SK-N-SH treated with all-trans-retinoic acid at 6 μM for 48 hours (cell line): ENCODE results near the gene SPATA33.

Source experiments
- ATAC-seq: fragments of 200-7000 bp; cut with Tn5 transposase; 3 replicates; pipeline ENCODE4 v1.9.1; 2020; ENCODE audit warnings: mild to moderate bottlenecking, moderate library complexity
- ARNTL ChIP-seq: fragments of 450-650 bp; formaldehyde crosslinking; IDR thresholded peaks from 2 replicates; pipeline ENCODE4 v1.5.0; 2020; ENCODE audit warnings: low read depth, mild to moderate bottlenecking, moderate library complexity, borderline replicate concordance
- BACH2 ChIP-seq: fragments of 250-450 bp; sonication (Bioruptor Pico); IDR thresholded peaks from 2 replicates; pipeline ENCODE4 v1.9.0; 2021; ENCODE audit warnings: mild to moderate bottlenecking, borderline replicate concordance
- CSDC2 ChIP-seq: fragments of 250-450 bp; sonication (Bioruptor Pico); IDR thresholded peaks from 2 replicates; pipeline ENCODE4 v1.5.0; 2020; ENCODE audit warnings: mild to moderate bottlenecking, moderate library complexity
- ESRRG ChIP-seq: fragments of 250-450 bp; sonication (Bioruptor Pico); IDR thresholded peaks from 2 replicates; pipeline ENCODE4 v1.6.1; 2021; ENCODE audit warnings: mild to moderate bottlenecking
- GLIS3 ChIP-seq: fragments of 250-450 bp; sonication (Bioruptor Pico); IDR thresholded peaks from 2 replicates; pipeline ENCODE4 v1.5.0; 2020; ENCODE audit warnings: mild to moderate bottlenecking, moderate library complexity
- OSR1 ChIP-seq: fragments of 250-450 bp; sonication (Bioruptor Pico); IDR thresholded peaks from 2 replicates; pipeline ENCODE4 v1.8.0; 2022; ENCODE audit warnings: moderate library complexity, mild to moderate bottlenecking, inconsistent platforms
- RARB ChIP-seq: fragments of 250-450 bp; sonication (Bioruptor Pico); IDR thresholded peaks from 2 replicates; pipeline ENCODE4 v1.8.0; 2021; ENCODE audit warnings: mild to moderate bottlenecking, moderate library complexity
- SNAI2 ChIP-seq: fragments of 250-450 bp; sonication (Bioruptor Pico); IDR thresholded peaks from 2 replicates; pipeline ENCODE4 v1.5.0; 2020; ENCODE audit warnings: mild to moderate bottlenecking, moderate library complexity
- TCF4 ChIP-seq: fragments of 250-450 bp; sonication (Bioruptor Pico); IDR thresholded peaks from 2 replicates; pipeline ENCODE4 v1.8.0; 2021; ENCODE audit warnings: mild to moderate bottlenecking, moderate library complexity, borderline replicate concordance
- TOX ChIP-seq: fragments of 250-450 bp; sonication (Bioruptor Pico); IDR thresholded peaks from 2 replicates; pipeline ENCODE4 v1.8.0; 2021; ENCODE audit warnings: mild to moderate bottlenecking, moderate library complexity, borderline replicate concordance
- ZC3H10 ChIP-seq: fragments of 250-450 bp; sonication (Bioruptor Pico); IDR thresholded peaks from 2 replicates; pipeline ENCODE4 v1.5.1; 2021; ENCODE audit warnings: mild to moderate bottlenecking, moderate library complexity
- ZFP3 ChIP-seq: fragments of 250-450 bp; sonication (Bioruptor Pico); IDR thresholded peaks from 2 replicates; pipeline ENCODE4 v1.5.0; 2020; ENCODE audit warnings: mild to moderate bottlenecking, moderate library complexity
- ZFP30 ChIP-seq: fragments of 450-650 bp; formaldehyde crosslinking; IDR thresholded peaks from 2 replicates; pipeline ENCODE4 v1.5.0; 2022; ENCODE audit warnings: mild to moderate bottlenecking, moderate library complexity
- ZNF565 ChIP-seq: fragments of 450-650 bp; formaldehyde crosslinking; conservative IDR thresholded peaks from 2 replicates; pipeline ENCODE4 v1.5.0; 2020; ENCODE audit warnings: low read depth, mild to moderate bottlenecking, moderate library complexity
- ZNF70 ChIP-seq: fragments of 450-650 bp; formaldehyde crosslinking; IDR thresholded peaks from 2 replicates; pipeline ENCODE4 v1.5.0; 2020; ENCODE audit warnings: mild to moderate bottlenecking, moderate library complexity
- ZNF8 ChIP-seq: fragments of 450-650 bp; formaldehyde crosslinking; IDR thresholded peaks from 2 replicates; pipeline ENCODE4 v1.5.0; 2020; ENCODE audit warnings: mild to moderate bottlenecking, moderate library complexity
- TF ChIP-seq, protein P1 (sequence below): fragments of 250-450 bp; sonication (Bioruptor Pico); IDR thresholded peaks from 2 replicates; pipeline ENCODE4 v1.5.1; 2020; ENCODE audit warnings: low read depth, mild to moderate bottlenecking, moderate library complexity
- TF ChIP-seq, protein P2 (sequence below): fragments of 250-450 bp; sonication (Bioruptor Pico); IDR thresholded peaks from 2 replicates; pipeline ENCODE4 v1.5.0; 2020; ENCODE audit warnings: mild to moderate bottlenecking, moderate library complexity
- TF ChIP-seq, protein P3 (sequence below): fragments of 250-450 bp; sonication (Bioruptor Pico); IDR thresholded peaks from 2 replicates; pipeline ENCODE4 v1.8.0; 2020; ENCODE audit warnings: mild to moderate bottlenecking, moderate library complexity, borderline replicate concordance
- TF ChIP-seq, protein P4 (sequence below): fragments of 250-450 bp; sonication (Bioruptor Pico); IDR thresholded peaks from 2 replicates; pipeline ENCODE4 v1.5.1; 2021; ENCODE audit warnings: mild to moderate bottlenecking, moderate library complexity

The SPATA33 gene

DNA sequence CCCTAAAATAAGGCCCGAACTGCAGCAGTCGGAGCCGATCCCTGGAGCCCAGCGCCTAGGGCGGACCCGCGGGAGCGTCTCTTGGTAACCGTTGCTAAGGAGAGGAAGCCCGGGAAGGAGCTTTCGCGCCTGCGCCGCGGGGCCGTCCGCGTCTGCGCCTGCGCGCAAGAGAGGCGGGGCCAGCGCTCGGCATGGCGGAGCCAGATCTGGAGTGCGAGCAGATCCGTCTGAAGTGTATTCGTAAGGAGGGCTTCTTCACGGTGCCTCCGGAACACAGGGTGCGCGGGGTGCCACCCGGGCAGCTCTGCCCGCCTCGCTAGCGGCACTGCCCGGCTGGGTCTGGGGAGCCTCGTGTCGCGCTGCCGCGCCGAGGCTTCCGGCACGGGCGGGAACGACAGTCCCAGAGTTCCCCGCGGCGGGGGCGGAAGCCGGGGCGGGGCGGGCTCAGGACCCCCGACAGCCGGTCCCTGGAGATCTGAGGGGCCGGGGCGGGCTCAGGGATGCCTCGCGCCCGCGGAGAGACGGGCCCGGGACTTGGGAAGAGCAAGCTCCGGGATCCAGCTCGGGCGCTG lies 29.0 kb downstream of the SPATA33 start, which contains the start of gene CDK10 (continued):
- TF ChIP-seq GLIS3 (CRISPR knock-in tag): no peak

DNA sequence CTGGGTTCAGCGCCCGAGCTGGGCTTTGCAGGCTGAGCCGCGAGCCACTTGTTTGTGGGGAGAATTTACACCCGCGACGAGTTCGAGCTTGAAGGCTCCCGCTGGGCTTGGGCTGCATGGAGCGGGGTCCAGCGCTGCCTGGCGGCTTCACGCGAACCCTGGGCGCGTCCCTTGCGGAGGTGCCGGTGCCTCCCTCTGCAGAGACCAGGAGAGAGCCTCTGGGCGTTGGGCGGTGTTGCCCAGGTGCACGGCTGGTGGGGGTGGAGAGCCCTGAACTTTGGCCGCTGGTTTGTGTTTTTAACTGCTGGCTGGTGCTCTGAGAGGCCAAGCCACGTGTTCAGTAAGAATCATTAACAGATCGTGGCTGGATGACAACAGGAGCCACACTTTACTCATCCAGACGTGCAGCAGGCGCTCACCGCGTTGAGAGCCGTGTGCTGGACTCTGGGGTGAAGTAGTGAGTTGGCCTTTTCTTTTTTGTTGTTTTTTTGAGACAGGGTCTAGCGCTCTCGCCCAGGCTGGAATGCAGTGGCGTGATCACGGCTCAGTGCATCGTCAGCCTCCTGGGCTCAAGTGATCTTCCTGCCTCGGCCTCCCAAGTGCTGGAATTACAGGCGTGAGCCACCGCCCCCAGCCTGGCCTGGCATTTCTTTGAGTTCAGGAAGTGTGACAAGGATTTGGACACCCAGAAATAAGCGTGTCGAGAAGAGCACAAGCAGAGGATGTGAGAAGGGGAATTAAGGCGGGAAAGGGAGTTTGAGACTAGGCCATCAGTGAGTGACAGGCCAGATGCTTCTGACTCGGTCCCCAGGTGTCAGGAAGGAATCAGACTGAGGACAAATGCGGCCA lies 29.7 kb downstream of the SPATA33 start:
- peak; percentile 65 for ATAC-seq
- TF ChIP-seq ESRRG: no peak
- TF ChIP-seq BACH2: no peak
- TF ChIP-seq ZFP3 (CRISPR knock-in tag): no peak
- TF ChIP-seq ZNF70 (CRISPR knock-in tag): no peak
- no peak for TF ChIP-seq ZNF8
- TF ChIP-seq, protein P1, sequence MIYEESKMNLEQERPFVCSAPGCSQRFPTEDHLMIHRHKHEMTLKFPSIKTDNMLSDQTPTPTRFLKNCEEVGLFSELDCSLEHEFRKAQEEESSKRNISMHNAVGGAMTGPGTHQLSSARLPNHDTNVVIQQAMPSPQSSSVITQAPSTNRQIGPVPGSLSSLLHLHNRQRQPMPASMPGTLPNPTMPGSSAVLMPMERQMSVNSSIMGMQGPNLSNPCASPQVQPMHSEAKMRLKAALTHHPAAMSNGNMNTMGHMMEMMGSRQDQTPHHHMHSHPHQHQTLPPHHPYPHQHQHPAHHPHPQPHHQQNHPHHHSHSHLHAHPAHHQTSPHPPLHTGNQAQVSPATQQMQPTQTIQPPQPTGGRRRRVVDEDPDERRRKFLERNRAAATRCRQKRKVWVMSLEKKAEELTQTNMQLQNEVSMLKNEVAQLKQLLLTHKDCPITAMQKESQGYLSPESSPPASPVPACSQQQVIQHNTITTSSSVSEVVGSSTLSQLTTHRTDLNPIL (CRISPR knock-in tag): no peak
- TF ChIP-seq, protein P2, sequence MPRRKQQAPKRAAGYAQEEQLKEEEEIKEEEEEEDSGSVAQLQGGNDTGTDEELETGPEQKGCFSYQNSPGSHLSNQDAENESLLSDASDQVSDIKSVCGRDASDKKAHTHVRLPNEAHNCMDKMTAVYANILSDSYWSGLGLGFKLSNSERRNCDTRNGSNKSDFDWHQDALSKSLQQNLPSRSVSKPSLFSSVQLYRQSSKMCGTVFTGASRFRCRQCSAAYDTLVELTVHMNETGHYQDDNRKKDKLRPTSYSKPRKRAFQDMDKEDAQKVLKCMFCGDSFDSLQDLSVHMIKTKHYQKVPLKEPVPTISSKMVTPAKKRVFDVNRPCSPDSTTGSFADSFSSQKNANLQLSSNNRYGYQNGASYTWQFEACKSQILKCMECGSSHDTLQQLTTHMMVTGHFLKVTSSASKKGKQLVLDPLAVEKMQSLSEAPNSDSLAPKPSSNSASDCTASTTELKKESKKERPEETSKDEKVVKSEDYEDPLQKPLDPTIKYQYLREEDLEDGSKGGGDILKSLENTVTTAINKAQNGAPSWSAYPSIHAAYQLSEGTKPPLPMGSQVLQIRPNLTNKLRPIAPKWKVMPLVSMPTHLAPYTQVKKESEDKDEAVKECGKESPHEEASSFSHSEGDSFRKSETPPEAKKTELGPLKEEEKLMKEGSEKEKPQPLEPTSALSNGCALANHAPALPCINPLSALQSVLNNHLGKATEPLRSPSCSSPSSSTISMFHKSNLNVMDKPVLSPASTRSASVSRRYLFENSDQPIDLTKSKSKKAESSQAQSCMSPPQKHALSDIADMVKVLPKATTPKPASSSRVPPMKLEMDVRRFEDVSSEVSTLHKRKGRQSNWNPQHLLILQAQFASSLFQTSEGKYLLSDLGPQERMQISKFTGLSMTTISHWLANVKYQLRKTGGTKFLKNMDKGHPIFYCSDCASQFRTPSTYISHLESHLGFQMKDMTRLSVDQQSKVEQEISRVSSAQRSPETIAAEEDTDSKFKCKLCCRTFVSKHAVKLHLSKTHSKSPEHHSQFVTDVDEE (CRISPR knock-in tag): no peak
- TF ChIP-seq ZFP30 (CRISPR knock-in tag): no peak
- TF ChIP-seq ZC3H10 (CRISPR knock-in tag): no peak
- no peak for TF ChIP-seq TCF4 (CRISPR knock-in tag)
- TF ChIP-seq TOX: no peak
- TF ChIP-seq, protein P3, sequence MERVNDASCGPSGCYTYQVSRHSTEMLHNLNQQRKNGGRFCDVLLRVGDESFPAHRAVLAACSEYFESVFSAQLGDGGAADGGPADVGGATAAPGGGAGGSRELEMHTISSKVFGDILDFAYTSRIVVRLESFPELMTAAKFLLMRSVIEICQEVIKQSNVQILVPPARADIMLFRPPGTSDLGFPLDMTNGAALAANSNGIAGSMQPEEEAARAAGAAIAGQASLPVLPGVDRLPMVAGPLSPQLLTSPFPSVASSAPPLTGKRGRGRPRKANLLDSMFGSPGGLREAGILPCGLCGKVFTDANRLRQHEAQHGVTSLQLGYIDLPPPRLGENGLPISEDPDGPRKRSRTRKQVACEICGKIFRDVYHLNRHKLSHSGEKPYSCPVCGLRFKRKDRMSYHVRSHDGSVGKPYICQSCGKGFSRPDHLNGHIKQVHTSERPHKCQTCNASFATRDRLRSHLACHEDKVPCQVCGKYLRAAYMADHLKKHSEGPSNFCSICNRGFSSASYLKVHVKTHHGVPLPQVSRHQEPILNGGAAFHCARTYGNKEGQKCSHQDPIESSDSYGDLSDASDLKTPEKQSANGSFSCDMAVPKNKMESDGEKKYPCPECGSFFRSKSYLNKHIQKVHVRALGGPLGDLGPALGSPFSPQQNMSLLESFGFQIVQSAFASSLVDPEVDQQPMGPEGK (CRISPR knock-in tag): no peak
- no peak for TF ChIP-seq CSDC2 (CRISPR knock-in tag)
- no peak for TF ChIP-seq ARNTL
- no peak for TF ChIP-seq SNAI2
- no peak for TF ChIP-seq RARB (CRISPR knock-in tag)
- no peak for TF ChIP-seq ZNF565 (CRISPR knock-in tag)
- TF ChIP-seq, protein P4, sequence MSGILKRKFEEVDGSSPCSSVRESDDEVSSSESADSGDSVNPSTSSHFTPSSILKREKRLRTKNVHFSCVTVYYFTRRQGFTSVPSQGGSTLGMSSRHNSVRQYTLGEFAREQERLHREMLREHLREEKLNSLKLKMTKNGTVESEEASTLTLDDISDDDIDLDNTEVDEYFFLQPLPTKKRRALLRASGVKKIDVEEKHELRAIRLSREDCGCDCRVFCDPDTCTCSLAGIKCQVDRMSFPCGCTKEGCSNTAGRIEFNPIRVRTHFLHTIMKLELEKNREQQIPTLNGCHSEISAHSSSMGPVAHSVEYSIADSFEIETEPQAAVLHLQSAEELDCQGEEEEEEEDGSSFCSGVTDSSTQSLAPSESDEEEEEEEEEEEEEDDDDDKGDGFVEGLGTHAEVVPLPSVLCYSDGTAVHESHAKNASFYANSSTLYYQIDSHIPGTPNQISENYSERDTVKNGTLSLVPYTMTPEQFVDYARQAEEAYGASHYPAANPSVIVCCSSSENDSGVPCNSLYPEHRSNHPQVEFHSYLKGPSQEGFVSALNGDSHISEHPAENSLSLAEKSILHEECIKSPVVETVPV: no peak

DNA sequence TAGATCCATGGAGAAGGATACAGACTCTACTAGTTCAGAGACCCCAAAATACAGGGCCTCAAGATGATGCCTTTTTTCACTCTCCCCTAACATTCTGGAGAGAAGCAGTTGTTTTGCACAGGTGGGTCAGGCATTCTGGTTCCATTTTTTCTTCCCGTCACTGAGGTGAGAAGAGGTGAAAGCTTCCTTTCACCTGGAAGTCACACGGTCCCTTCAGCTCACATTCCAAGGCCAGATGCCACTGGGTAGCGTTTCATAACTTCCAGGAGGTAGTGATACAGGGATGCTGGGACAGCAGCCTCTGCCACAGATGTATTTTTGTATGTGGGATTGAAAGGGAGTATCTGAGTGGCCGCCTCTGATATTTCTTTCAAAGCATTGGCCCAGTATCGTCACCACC lies 30.8 kb downstream of the SPATA33 start:
- no peak for ATAC-seq
- TF ChIP-seq TCF4 (CRISPR knock-in tag) (no peak), ZC3H10 (CRISPR knock-in tag) (no peak), ZFP3 (CRISPR knock-in tag) (no peak), ARNTL (no peak), OSR1 (CRISPR knock-in tag) (no peak), GLIS3 (CRISPR knock-in tag) (no peak), BACH2 (no peak)
- TF ChIP-seq, protein P2 (CRISPR knock-in tag): no peak
